ENCODE data around the gene HNRNPU.
A peak's percentile ranks its signal among the peaks of the same experiment; 100 is the strongest.

Gene HNRNPU

DNA sequence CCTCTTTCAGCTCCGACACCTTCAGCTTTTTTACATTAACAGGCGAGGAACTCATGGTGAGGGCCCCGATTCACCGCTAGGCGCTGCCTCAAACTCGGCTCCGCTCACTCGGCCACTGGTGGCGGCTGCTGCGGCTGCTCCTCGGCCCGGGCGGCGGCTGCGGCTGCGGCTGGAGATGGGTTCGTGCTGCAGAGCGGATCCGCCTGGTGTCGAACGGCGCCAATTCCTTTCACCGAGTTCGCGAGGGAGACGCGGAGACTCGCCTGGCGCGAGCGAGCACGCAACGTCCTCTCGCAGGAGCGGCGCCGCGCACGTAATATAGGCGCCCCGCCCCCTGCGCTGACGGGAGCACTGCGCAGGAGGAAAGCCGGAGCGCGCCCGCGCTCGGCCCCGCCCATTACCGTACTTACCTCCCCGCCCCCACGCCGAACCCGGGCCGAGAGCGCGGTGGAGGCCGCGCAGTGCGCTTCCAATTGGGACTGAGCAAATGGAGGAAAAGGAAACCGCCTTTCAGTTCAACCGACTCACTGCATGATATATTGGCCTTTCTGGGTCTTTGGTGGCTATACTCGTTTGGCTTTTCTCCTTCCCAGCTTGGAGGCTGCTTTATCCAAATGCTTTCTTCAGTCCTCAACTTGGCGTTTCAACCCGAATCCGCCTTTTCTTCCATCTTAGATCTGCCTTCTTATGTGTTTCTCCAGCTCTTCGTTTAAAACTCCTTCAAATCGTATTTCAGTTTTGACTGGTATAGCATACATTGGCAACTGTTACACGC lies at the start of gene HNRNPU:
HNRNPU (minus strand) TSS at position 291 of the 775 bp plus-strand sequence; CDS start at position 55, 236 bp downstream.
- DNase-seq (ENCODE audit: low read depth): peak; percentile 68

DNA sequence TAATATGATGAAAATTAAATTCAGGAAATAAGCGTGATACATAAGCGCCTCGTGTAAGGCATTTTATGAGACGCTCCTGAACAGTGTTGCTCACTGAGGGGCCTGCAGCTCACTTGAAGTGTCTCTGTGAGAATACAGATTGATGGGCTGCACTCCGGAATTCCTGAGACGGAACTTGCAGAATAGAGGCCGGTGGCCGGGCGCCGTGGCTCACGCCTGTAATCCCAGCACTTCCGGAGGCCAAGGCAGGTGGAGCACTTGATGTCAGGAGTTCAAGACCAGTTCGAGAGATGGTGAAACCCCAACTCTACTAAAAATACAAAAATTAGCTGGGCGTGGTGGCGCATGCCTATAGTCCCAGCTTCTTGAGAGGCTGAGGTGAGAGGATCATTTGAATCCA lies 49.5 kb upstream of the HNRNPU start:
- DNase-seq (ENCODE audit: low read depth): no peak

DNA sequence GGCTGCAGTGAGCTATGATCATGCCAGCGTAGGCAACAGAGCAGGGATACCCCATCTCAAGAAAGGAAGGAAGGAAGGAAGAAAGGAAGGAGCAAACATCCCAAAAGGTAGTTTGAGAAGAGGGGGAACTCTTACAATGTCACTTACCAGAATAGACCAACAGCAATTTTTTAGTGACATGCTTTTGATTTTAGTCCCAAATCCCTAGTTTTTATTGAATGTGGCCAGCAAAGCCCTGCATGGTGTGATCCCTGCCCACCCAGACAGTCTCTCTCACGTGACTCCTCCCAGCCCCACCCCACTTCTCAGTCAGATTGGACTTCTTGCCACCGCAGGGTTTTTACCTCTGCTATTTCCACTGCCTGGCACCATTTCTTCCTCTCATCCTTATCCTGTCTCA lies 39.8 kb upstream of the HNRNPU start:
- no peak for DNase-seq (ENCODE audit: low read depth)

DNA sequence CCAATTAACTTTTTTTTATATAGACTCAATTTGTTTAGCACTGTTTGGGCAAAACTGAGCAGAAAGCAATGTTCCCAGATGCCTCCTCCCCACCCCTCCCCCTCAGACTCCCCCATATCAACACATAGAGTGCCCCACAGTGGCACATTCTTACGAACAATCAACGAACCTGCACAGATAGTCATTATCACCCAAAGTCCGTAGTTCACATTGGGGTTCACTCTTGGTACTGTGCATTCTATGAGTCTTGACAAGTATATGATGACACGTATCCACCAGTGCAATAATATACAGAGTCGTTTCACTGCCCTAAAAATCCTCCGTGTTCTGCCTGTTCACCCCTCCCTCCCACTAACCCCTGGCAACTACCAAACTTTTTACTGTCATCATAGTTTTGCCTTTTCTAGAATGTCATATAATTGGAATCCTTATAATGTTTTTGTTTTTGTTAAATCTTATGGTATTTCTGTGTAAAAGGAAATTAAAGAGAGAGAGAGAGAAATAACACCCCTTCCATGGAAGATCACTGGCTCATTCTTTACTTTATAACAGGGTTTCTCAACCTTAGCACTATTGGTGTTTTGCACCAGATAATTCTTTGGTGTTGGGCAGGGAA lies 37.2 kb upstream of the HNRNPU start:
- no peak for DNase-seq (ENCODE audit: low read depth)

DNA sequence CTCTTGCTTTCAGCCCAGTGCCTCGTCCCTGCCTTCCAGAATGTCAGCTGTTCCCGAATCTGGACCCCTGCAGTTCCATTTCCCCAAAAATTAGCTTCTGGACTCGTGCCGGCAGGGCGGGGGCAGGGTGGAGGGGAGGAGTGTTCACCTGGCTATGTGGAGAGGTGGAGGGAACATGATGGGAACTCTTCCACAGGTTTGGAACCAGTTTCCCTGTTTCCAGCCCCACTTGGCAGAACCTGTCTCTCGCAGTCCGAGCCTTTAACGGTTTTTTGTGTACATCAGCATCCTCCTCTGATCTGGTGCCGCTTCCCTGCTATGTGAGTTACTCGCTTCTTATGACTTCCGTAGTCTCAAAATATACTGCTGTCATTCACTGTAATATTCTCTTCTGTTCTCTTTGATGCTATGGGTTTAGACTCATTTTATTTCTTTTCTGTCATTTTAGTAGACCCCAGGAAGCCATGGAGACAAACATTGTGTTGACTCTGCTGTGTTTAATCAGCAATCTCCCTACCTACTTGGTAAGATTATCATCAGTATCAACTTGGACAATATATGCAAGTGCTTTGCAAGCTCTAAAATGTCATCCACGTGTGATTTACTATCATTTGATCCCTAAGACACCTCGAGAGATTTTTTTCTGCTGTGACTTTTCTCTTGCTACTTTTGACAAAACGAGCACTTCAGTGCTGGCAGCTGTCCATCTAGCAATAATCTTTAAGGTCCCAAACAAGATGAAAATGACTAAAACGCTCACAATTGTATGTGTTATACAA lies 33.3 kb upstream of the HNRNPU start:
- DNase-seq (ENCODE audit: low read depth): no peak

DNA sequence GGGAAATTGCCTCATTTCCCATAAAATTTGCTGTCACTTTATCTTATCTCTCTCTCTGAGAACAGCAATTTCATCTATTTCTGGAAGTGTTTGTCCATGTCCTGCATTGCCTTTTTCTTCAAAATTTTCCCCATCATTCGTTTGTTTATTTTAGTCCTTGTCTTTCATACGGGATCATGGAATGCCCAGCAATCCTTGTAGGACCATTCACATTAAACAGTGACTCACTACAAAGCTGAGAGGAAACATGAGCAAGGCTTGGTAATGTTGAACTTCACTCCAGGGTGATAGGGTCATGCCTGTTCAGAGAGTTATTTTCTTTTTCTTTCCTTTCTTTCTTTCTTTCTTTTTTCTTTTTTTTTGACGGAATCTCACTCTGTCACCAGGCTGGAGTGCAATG lies 32.2 kb upstream of the HNRNPU start:
- peak; percentile 36 for DNase-seq (ENCODE audit: low read depth)

DNA sequence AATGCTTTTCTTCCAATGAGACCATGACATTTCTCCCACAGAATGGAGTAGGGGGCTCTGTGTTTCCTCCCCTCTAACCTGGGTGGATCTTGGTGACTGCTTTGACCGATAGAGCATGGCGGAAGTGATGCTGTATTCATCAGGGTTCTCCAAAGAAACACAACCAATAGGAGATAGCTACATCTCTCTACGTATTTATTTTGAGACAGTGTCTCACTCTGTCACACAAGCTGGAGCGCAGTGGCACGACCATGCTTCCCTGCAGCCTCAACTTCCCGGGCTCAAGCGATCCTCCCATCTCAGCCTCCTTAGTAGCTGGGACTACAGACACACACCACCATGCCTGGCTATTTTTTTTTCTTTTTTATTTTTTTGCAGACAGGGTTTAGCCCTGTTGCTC lies 29.5 kb upstream of the HNRNPU start:
- no peak for DNase-seq (ENCODE audit: low read depth)

DNA sequence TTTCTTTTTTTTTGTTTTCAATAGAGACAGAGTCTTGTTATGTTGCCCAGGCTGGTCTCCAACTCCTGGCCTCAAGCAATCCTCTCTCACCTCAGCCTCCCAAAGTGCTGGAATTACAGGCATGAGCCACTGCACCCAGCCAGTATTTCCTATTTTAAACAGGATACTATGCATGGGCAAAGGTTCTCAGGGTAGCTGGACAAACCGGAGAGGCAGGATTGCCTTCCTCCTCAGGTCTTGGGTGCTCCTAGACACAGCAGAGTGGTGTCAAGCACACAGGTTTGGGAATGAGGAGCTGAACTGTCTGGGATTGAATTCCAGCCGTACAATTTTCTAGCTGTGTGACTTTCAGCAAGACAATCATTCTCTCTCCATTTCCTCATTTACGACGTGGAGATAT lies 22.9 kb upstream of the HNRNPU start:
- no peak for DNase-seq (ENCODE audit: low read depth)

DNA sequence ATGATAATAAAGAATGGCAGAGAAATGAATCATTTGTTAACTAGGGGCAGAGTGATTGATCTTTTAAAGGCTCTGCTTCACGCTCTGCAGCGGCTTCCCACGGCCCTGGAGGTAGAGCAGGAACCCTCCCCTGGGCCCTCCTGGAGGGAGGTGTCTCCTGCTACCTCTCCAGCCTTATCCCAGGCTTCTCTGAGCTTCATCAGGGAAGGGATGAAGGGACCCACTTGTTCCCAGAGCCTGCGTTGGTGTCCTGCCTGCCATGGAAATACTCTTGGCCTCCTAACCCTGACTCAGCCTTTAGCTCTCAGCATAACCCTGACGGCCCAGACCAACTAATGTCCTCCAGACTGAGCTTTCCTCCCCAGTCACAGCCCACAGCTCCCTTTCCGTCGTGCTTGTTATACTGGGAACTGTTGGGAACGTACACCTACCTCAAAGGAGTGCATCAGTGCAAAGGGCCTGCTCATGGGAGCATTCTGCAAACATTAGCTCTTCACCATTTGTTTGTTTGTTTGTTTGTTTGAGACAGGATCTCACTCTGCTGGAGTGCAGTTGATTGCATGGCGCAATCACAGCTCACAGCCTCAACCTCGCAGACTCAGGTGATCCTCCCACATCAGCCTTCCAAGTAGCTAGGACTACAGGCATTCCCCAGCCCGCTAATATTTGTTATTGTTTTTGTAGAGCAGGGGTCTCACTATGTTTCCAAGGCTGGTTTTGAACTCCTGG lies 17.4 kb upstream of the HNRNPU start:
- no peak for DNase-seq (ENCODE audit: low read depth)

DNA sequence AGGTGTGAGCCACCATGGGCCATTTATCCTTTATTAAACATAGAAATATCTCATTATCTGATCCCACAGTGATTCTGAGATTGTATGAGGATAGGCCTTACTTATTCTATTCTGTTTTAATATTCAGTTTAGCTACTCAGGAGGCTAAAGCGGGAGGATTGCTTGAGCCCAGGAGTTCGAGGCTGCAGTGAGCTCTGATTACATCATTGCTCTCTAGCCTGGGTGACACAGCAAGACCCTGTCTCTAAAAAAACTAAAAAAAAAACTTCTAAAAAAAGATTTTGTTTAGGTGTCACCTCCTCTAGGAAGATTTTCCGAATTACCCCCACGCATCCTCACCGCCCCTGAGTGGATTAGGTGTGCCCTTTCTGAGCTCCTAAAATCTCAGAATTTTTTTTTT lies 14.3 kb upstream of the HNRNPU start:
- no peak for DNase-seq (ENCODE audit: low read depth)

DNA sequence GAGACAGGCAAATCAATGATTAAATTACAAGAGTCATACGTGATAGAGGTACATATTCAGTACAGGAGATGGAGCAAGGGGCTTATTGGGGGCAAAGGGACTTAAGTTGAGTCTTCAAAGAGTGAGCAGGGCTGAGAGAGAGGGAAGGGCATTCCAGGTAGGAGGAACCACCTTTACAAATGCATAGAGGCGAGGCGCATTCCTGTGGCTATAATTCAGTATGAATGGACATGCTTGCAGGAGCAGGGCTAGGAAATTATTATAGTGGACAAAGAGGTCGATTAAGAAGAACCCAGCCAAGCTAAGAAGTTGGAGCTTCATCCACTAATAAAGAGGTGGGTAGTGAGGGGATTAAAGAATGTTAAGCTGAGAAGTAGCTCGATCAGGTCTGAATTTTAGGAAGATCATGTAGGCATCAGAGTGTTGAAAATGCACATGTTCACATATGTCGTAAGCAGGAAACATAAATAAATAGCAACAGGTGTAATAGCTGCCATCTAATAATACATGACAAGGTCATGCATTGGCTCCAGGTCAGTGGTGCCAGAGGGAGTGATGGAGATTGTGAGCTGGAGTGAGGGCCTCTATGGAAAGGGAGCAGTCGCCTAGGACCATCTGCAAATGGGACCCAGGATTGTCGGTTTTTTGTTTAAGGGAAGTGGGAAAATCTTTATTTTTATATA lies 12.0 kb upstream of the HNRNPU start:
- DNase-seq (ENCODE audit: low read depth): no peak

DNA sequence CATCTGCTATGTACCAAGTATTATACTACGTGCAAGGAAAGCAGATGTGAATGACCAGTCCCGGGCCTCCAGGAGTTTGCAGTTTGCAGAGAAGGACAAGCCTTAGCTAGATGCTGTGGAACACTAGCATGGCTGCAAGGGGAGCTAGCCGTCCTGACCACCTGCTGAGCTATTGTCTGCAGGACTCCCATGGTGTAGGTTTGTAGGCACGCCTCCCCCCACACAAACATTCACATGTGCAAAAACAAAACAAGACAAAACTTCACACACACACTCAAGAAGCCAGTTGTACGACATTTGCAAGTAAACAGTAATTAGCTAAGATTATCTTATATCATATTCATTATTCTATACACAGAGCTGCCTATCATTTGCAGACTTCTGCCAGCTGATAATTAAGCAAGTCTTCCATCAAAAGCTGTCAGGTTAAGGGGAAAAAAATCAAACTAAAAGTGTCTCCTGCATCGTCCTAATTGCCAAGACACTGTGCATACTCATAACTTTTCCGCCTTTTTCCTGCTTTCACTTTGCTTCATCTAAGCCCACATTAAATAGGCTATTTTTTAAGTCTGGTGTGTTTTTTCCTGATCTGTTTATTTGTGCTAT lies 10.7 kb upstream of the HNRNPU start:
- DNase-seq (ENCODE audit: low read depth): no peak

DNA sequence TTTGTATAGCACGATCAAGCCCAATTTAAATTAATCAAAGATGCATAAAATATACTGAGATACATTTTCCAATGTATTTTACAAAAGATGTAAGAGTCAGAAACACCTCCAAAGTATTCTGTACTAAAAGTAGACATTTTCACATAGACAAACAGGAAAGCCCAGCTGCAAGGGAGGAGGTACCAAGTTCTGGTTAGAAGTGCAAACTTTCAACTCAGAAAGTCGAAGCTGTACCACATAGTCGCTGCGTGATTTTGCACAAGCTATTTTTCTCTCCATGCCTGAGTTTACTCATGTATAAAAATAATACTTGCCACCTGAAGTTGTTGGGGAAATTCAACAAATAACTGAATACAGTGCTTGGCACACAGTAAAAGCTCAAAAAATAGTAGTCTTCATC lies 5.6 kb upstream of the HNRNPU start:
- no peak for DNase-seq (ENCODE audit: low read depth)

DNA sequence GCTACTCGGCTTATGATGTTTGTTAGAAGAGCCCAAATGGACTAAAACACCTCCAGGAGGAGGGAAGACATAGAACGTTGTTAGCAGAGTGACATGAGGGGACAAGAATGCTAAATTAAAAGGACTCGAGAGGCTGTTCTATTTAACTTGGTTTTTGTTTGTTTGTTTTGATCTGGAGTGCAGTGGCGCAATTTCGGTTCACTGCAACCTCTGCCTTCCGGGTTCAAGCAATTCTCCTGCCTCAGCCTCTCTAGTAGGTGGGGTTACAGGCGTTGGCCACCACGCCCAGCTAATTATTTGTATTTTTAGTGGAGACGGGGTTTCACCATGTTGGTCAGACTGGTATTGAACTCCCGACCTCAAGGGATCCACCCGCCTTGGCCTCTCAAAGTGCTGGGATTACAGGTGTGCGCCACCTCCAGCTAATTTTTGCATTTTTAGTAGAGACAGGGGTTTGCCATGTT lies 5.1 kb upstream of the HNRNPU start:
- no peak for DNase-seq (ENCODE audit: low read depth)

DNA sequence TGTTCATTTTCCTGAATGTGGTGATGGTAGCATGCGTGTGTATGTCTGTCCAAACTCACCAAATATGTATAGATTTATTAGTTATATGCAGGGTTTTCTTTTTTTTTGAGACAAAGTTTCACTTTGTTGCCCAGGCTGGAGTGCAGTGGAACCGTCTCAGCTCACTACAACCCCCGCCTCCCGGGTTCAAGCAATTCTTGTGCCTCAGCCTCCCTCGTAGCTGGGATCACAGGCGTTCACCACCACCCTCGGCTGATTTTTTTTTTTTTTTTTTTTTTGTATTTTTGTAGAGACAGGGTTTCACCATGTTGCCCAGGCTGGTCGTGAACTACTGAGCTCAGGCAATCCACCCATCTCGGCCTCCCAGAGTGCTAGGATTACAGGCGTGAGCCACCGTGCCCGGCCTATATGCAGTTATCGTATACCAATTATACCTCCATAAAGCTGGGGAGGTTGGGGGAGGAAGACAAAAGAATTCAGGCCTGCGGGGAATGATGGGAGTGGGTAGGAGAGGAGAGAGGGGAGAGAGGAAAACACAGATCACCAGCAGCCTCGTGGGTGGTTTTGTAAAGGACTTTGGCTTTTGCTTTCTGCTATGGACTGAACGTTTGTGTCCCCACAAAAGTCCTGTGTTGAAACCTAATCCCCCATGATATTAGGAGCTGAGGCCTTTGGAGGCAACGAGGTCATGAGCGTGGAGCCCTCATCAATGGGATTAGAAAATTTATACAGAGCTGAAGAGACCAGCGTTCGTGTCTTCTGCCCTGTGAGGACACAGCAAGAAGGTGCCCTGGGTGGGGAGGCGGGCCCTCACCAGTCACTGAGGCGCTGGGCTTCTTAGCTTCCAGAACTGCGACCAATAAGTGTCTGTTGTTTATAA lies 4.4 kb upstream of the HNRNPU start:
- DNase-seq (ENCODE audit: low read depth): no peak

DNA sequence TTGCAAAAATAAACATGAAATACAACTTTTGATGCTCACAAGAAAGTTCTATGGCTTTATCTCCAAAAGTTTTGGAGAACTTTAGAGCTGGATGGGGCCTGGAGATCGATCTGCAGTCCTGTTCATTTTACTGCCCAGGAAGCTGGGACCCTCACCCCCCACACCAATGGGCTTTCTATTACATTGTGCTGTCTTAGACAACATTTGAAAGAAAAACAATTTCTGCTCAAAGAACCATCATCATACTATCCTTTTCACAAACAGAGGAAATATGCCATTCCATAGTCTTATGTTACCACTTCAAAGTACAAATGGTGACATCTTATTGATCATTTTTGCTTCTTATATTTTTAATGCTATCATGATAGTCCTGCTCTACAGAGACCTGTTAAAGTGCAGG lies 2.0 kb upstream of the HNRNPU start:
- DNase-seq (ENCODE audit: low read depth): no peak

DNA sequence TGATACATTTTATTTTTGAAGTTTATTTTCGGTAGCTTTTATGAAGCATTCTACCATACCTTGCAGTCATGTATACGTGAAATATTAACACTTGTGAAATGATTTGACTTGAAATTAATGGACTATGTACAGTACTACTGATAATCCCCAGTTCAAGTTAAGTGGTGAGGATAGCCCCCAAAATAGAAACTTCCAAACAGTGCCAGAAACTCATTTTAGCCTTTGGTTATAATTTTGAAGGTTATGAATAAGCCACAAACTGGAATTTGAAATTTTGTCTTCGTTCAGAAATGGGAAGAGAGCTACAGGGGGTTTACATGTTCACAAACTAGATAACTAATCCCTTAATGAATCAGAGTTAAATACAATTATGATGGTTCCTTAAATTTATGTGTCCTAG lies 1.5 kb upstream of the HNRNPU start:
- no peak for DNase-seq (ENCODE audit: low read depth)

DNA sequence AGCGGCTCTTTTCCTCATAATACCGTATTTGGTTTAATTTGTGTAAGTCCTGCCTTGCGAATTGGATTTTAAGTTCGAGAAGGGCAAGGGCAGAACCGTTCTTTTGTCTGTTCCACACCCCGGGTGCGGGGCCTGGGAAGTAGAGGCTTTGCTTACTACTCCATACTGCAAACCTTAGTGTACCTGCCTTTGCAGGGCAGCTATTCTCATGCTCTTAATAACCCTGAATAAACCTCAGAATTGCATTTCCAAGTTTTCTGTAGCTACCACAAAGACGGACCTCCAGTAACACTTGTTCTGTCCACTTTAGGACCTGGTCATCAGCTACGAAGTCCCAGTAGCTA lies 657 bp upstream of the HNRNPU start:
- no peak for DNase-seq (ENCODE audit: low read depth)

DNA sequence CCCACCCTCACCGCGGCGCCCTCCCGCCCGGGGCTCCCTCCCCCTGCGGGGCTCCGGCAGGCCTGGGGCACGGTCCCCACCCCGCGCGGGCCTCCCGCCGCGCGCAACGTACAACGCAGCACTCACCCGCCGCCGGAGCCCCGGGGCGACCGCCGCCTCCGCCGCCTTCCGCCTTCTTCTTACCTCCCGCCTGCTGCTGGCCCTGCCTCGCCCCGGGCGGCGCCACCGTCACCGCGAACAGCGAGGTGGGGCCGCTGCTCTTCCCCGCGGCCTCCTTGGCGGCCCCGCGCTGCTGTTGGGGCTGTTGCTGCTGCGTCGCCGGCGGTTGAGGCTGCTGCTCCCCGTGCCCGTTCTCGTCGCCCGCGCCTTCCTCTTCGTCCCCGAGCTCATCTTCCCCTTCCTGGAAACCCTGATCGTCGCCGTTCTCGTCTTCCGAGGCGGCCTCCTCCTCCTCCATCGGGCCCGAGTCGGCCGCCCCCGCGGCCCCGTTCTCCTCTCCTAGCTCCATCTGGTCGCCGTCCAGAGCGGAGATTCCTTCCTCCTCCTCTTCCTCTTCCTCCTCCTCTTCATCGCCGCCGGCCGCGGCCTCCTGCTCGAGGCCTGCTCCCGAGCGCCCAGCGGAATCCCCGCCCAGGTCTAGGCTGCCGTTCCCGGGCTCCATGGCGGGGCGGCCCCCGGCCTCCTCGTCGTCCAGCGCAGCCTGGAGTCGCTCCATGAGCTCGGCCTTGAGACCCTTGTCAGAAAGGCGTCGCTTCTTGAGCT lies 671 bp downstream of the HNRNPU start:
- no peak for DNase-seq (ENCODE audit: low read depth)

All from HS-5 (cell line).